ENCODE results near the gene GCSAM.

The GCSAM gene

GRCh38 chr3:112132975-112133448 lies at the start of gene GCSAM:
Gene GCSAM (minus strand): TSS chr3:112133248. CDS start chr3:112133120, 128 bp downstream.
- DNase-seq (ENCODE audit: low read depth in 1 of 2, low spot score in 1 of 2): peak; percentile 35 to 48

DNA sequence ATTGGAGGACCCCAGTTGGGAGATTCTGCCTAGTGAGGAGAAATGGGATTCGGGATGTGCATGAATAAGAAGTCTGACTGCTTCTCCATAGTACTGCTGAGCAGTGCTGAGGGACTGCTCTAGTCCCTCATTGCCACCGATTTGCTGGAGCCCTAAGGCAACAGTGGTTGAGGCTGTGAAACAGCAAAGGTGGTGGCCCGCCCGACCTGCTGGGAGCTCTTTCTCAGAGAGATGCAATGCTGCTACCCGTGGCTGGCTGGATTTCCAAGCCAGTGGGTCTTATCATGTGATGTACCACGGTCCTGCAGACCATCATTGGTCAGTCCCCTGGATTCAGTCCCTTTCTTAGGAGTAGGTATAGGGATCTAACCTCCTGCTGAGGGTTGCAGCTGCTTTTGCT lies 42.6 kb upstream of the GCSAM start:
- no peak for DNase-seq (ENCODE audit: low read depth in 1 of 2, low spot score in 1 of 2)

- DNase-seq (ENCODE audit: low read depth in 1 of 2, low spot score in 1 of 2): no peak
These were observed 42.0 kb upstream of the GCSAM start for GRCh38 chr3:112175037-112175436.

DNA sequence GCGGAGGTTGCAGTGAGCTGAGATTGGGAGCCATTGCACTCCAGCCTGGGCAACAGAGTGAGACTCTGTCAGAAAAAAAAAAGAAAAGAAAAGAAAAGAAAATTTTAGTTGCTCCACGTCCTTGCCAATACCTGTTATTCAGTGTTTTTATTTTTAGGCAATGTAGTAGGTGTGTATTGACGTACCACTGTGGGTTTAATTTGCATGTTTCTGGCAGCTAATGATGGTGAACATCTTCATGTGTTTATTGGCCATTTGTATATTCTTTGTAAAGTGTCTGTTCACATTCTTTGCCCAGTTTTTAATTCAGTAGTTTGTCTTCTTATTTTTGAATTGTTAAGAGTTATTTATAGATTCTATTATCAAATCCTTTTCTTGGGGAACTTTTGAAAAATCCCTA lies 38.1 kb upstream of the GCSAM start:
- DNase-seq (ENCODE audit: low read depth in 1 of 2, low spot score in 1 of 2): no peak

- no peak for DNase-seq (ENCODE audit: low read depth in 1 of 2, low spot score in 1 of 2)
These were observed 37.0 kb upstream of the GCSAM start for GRCh38 chr3:112170046-112170445.

GRCh38 chr3:112167758-112168157 lies 34.7 kb upstream of the GCSAM start:
- no peak for DNase-seq (ENCODE audit: low read depth in 1 of 2, low spot score in 1 of 2)

- no peak for DNase-seq (ENCODE audit: low read depth in 1 of 2, low spot score in 1 of 2)
These were observed 16.1 kb upstream of the GCSAM start for GRCh38 chr3:112149136-112149535.

GRCh38 chr3:112143689-112144088 lies 10.6 kb upstream of the GCSAM start:
- DNase-seq (ENCODE audit: low read depth in 1 of 2, low spot score in 1 of 2): no peak

- no peak for DNase-seq (ENCODE audit: low read depth in 1 of 2, low spot score in 1 of 2)
These were observed 10.2 kb upstream of the GCSAM start for GRCh38 chr3:112143251-112143650.

GRCh38 chr3:112141293-112141692 lies 8.2 kb upstream of the GCSAM start:
- no peak for DNase-seq (ENCODE audit: low read depth in 1 of 2, low spot score in 1 of 2)

GRCh38 chr3:112140584-112140983 lies 7.5 kb upstream of the GCSAM start:
- no peak for DNase-seq (ENCODE audit: low read depth in 1 of 2, low spot score in 1 of 2)

- DNase-seq (ENCODE audit: low read depth in 1 of 2, low spot score in 1 of 2): no peak
These were observed 5.3 kb upstream of the GCSAM start for GRCh38 chr3:112138219-112138969.

DNA sequence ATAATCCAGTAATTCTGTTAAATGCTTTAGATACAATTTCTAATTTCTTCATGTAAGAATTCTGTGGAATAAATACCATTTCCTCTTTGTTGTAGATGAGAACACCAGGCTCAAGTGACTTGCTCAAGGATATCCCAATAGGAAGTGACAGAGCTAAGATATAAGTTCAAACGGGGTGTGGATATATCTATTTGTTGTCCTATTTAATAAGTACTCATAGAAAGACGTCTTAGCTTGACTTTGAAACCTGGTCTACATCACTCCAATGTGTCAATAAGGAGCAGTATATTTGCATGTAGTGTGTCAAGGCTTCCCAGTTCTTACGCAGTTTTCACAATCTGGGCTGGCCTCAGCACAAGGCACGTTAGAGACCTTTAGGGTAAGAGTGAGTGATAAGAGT lies 4.7 kb upstream of the GCSAM start:
- no peak for DNase-seq (ENCODE audit: low read depth in 1 of 2, low spot score in 1 of 2)

GRCh38 chr3:112136959-112137693 lies 4.1 kb upstream of the GCSAM start:
- DNase-seq (ENCODE audit: low read depth in 1 of 2, low spot score in 1 of 2): no peak

GRCh38 chr3:112136046-112136445 lies 3.0 kb upstream of the GCSAM start:
- DNase-seq (ENCODE audit: low read depth in 1 of 2, low spot score in 1 of 2): no peak

DNA sequence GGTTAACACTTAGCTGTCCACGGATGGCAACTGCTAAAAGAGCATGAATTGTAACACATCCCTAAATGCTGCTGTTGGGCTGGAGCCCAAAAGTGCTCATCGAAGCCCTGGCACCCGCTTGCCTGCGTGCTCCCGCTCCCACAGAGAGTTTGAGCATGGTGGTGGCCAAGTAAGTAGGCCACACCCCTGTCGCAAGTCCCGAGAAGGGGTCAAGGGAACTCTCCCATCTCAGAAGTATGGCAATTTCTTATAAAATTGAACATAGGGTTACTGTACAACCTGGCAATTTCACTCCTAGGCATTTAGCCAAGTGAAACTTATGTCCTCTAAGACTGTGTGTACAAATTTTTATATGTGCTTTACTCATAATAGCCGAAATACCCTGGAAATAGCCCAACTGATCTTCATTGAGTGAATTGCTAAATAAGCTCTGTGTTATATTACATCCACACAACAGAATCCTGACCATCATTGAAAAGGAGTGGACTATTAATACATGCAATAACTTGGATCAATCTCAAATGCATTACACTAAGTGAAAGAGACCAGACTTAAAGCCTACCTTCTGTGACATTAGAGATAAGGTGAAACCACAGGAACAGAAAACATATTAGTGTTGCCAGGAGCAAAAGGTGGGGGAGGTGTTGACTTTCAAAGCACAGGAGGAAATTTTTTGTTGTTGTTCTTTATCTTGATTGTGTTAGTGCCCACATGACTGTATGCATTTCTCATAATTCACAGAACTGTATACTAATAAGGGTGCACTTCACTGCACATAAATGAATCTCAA lies 1.5 kb upstream of the GCSAM start:
- DNase-seq (ENCODE audit: low read depth in 1 of 2, low spot score in 1 of 2): no peak

DNA sequence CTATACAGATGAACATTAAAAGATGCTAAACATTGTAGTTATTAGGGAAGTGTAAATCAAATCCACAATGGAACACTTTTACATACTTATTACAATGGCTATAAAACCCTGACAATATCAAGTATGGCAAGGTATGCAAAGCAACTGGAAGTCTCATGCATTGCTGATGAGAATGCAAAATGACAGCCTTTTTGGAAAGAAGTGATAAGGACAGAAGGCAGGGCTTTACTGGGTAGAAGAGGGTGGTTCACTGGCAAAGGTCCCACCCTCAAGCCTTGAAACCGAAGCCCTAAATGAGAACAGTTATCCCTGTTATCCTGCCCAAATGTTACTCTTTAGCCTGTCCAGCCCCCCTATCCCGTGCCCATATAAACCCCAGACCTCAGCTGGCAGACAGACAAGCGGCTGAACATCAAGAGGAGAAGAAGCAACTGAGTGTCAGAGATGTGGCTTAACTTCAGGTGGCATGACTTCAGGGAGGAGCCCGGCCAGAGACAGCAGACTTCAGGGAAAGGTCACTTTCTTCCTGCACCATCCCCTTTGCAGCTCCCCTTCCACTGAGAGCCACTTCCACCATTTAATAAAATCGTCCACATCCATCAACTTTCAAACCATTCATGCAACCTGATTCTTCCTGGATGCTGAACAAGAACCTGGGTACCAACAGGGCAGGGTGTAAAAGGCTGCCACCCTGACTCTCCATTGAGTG lies 732 bp upstream of the GCSAM start:
- DNase-seq (ENCODE audit: low read depth in 1 of 2, low spot score in 1 of 2): no peak

DNA sequence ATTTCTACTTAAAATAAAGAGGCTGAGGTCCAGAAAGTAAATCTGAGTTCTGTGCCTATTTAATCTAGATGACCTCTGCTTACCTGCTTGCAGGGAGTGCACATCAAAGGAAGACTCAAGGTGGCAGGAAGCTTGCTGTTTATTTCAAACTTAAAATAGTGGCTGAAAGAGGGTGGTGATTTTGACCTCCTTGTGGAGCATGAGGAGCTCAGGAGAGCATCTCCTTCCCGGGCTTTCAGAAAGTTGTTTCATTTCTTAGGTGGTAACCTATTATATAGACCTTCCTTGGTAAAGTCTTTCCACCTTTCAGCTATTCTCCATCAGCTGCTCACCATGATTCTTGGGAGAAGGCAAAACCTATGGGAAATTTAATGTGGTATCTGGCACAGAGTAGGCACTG lies 494 bp downstream of the GCSAM start:
- DNase-seq (ENCODE audit: low read depth in 1 of 2, low spot score in 1 of 2): no peak

DNA sequence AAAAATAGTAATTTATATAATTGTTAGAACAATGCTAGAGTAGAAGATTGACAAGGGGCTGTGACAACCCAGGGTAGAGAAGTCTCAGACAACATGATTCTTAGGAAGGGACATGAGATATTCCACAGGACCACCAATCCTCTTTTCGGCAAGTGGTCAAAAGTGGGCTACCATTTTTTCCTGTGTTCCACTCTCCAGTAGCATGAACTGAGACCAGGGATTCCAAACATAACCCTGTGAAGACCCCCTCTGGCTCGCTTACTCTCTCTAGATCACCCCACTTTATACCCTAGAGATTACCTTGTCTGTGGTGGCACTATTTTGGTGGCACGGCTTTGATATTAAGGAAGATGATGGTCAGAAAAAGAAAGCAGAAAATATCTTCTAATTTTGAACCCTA lies 960 bp downstream of the GCSAM start:
- no peak for DNase-seq (ENCODE audit: low read depth in 1 of 2, low spot score in 1 of 2)

GRCh38 chr3:112131111-112131510 lies 1.9 kb downstream of the GCSAM start:
- no peak for DNase-seq (ENCODE audit: low read depth in 1 of 2, low spot score in 1 of 2)

DNA sequence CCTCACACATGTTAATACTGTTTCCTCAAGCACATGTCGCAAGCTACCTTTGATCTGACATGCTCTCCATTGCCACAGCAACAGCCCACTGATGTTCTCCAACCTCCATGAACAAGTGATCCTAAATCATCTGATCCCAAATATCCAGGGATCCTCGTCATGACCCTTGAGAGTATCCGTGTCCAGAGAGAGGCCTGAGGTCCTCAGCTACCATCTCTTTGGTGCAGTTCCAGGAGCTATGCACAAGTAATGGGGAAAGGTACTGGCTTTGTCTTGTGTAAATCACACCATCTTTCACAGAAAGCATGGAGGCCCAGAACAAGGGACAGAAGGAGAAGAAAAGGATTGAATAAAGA lies 2.4 kb downstream of the GCSAM start:
- no peak for DNase-seq (ENCODE audit: low read depth in 1 of 2, low spot score in 1 of 2)

Data from activated T-helper 1 cell treated with anti-CD3 and anti-CD28 coated beads, Interleukin-2, amount 50 U/mL, for 16 hours (primary cell).